Measurements from ENCODE around the gene IMMP2L.

DNA sequence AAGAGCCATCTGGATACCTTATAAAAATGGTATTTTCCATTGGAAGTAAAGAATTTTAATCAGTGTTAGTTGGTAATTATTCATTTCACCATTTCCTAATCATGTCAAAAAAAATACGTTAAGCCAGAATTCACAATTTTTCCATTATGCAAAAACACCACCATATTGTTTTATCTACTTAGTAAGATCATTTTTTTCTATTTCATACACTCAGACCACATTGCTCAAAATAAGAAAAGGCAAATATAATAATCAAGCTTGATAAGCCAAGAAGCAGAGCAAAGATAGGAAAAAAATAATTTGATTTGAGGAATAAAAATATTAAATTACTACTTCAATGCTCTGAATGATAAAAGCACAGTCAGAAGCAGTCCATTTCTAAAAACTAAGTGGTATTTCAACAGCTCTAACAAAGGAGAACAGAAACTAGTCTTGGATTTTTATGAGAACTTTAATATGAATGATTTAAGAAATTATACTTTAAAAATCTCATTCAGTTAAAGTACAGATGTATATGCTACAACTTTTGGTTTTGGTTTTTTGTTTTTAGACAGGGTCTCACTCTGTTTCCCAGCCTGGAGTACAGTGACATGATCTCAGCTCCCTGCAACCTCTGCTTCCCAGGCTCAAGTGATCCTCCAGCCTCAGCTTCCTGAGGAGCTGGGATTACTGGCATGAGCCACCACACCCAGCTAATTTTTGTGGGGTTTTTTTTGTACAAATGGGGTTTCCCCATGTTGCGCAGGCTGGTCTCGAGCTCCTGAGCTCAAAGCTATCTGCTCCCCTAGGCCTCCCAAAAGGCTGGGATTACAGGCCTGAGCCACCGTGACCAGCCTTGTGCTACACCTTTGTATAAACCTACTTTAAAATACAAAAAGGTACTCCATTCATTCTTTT, 424.7 kb downstream of the IMMP2L start:
- TF ChIP-seq POLR2AphosphoS5 (IDR thresholded peaks at IDR 0.05; ENCODE audit: insufficient read depth, low read depth, low read length) (no peak), JUN (IDR thresholded peaks at IDR 0.05; ENCODE audit: borderline replicate concordance, insufficient read depth, insufficient read length, low read depth) (no peak), POLR2A (IDR thresholded peaks at IDR 0.05; ENCODE audit: low read depth, low read length) (no peak), FOS (IDR thresholded peaks at IDR 0.05; ENCODE audit: borderline replicate concordance, insufficient read depth, low read length) (no peak), EZH2 (IDR thresholded peaks at IDR 0.05; ENCODE audit: borderline replicate concordance, low read depth, low read length, severe bottlenecking) (no peak)
- TF ChIP-seq, protein P1, sequence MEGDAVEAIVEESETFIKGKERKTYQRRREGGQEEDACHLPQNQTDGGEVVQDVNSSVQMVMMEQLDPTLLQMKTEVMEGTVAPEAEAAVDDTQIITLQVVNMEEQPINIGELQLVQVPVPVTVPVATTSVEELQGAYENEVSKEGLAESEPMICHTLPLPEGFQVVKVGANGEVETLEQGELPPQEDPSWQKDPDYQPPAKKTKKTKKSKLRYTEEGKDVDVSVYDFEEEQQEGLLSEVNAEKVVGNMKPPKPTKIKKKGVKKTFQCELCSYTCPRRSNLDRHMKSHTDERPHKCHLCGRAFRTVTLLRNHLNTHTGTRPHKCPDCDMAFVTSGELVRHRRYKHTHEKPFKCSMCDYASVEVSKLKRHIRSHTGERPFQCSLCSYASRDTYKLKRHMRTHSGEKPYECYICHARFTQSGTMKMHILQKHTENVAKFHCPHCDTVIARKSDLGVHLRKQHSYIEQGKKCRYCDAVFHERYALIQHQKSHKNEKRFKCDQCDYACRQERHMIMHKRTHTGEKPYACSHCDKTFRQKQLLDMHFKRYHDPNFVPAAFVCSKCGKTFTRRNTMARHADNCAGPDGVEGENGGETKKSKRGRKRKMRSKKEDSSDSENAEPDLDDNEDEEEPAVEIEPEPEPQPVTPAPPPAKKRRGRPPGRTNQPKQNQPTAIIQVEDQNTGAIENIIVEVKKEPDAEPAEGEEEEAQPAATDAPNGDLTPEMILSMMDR (IDR thresholded peaks at IDR 0.05; ENCODE audit: extremely low read depth in 1 of 2, insufficient read depth in 1 of 2, low read depth in 1 of 2, low read length in 2 of 2), result no peak
- TF ChIP-seq, protein P2, sequence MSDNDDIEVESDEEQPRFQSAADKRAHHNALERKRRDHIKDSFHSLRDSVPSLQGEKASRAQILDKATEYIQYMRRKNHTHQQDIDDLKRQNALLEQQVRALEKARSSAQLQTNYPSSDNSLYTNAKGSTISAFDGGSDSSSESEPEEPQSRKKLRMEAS (IDR thresholded peaks at IDR 0.05; ENCODE audit: insufficient read depth, insufficient read length), result no peak
